K562 (cell line): ENCODE measurements around the gene DGKB. TPM values are rescaled to one million over a fixed set of nuclear protein-coding genes. Genes with fewer than 3 reads are reported as not detected.

Experiments used
- ATAC-seq: fragments of 200-7000 bp; cut with Tn5 transposase; 3 replicates; pipeline ENCODE4 v1.9.1; 2020; ENCODE audit warnings: moderate library complexity
- BruUV-seq: library from RNA; stranded (reverse); fragments of 400-500 nt; replicated peaks from 2 replicates; lab custom pipeline; 2021; lab: Mats Ljungman, UMichigan
- CTCF ChIA-PET: fragments of 300-600 bp; formaldehyde crosslinking; extraction: SDS; loops from one replicate; lab custom pipeline; 2021; ENCODE audit warnings: low intra/inter-chr PET ratio; lab: Yijun Ruan, JAX
- POLR2A ChIA-PET: fragments of 300-600, 350-650 bp; sonication (Branson Sonifier 250); formaldehyde crosslinking; extraction: SDS; loops from one replicate; lab custom pipeline; 2021; ENCODE audit warnings: antibody characterized with exemption, inconsistent platforms; lab: Yijun Ruan, JAX
- DNase-seq, 4 experiments: peaks; one replicate each; pipeline versions ENCODE4 v3.0.0 to v3.0.0-alpha.2; 2011 to 2018; ENCODE audit warnings: low spot score in 3 of 4, mixed read lengths in 3 of 4; ENCODE audit errors: extremely low read depth in 1 of 4
- FAIRE-seq: peaks from 2 replicates; lab custom pipeline; 2011; peaks lifted over from hg19 to GRCh38; lab: Jason Lieb, UNC
- H2AFZ ChIP-seq: 2 replicates; pipeline ENCODE4 v1.6.0; 2011; ENCODE audit warnings: low read depth, low read length, control low read depth, inconsistent platforms
- H3K27ac ChIP-seq: fragments of 200-600 bp; 3 replicates; pipeline ENCODE4 v1.8.0; 2011; ENCODE audit warnings: low read depth, mild to moderate bottlenecking, control low read depth, inconsistent platforms, low read length, moderate library complexity, mixed read lengths; ENCODE audit errors: extremely low read depth
- H3K27me3 ChIP-seq, 2 experiments: fragments of 300-600 bp in 1 of 2; 2 replicates in 1 of 2; 3 replicates in 1 of 2; pipeline versions ENCODE4 v1.6.0 to v1.8.0; 2011; ENCODE audit warnings: inconsistent platforms in 2 of 2, low read length in 2 of 2, mild to moderate bottlenecking in 1 of 2, mixed read lengths in 1 of 2, moderate library complexity in 1 of 2; ENCODE audit not compliant: control insufficient read depth in 2 of 2, insufficient read depth in 2 of 2
- H3K36me3 ChIP-seq: fragments of 300-600 bp; 3 replicates; pipeline ENCODE4 v1.8.0; 2011; ENCODE audit warnings: mild to moderate bottlenecking, low read length, inconsistent platforms; ENCODE audit not compliant: control insufficient read depth, insufficient read depth
- H3K4me1 ChIP-seq, 2 experiments: fragments of 200-600 bp in 1 of 2; replicated peaks in 1 of 2; 2 replicates in 1 of 2; 3 replicates in 1 of 2; pipeline versions ENCODE4 v1.5.1 to v1.8.0; 2011; ENCODE audit warnings: inconsistent platforms in 2 of 2, low read length in 2 of 2, mild to moderate bottlenecking in 1 of 2, mixed read lengths in 1 of 2, moderate library complexity in 1 of 2; ENCODE audit not compliant: control insufficient read depth in 2 of 2, insufficient read depth in 2 of 2
- H3K4me2 ChIP-seq: 2 replicates; pipeline ENCODE4 v1.6.1; 2011; ENCODE audit warnings: low read length, control low read depth, inconsistent platforms, mixed read lengths; ENCODE audit not compliant: insufficient read depth
- H3K4me3 ChIP-seq: fragments of 200-600 bp; sonication (generic), shearing (Covaris generic); 2 replicates; pipeline ENCODE4 v1.5.1; 2016; ENCODE audit warnings: control low read depth, inconsistent platforms
- H3K79me2 ChIP-seq: fragments of 200-600 bp; 3 replicates; pipeline ENCODE4 v1.8.0; 2011; ENCODE audit warnings: low read length, inconsistent platforms; ENCODE audit not compliant: control insufficient read depth, insufficient read depth
- H3K9ac ChIP-seq, 2 experiments: 2 replicates each; pipeline versions ENCODE4 v1.6.0 to v1.6.1; 2011; ENCODE audit warnings: low read depth in 2 of 2, low read length in 2 of 2, control low read depth in 1 of 2, inconsistent platforms in 1 of 2, mild to moderate bottlenecking in 1 of 2, mixed read lengths in 1 of 2; ENCODE audit not compliant: insufficient read depth in 1 of 2
- H3K9me1 ChIP-seq: one replicate; pipeline ENCODE4 v1.6.0; 2011; ENCODE audit warnings: inconsistent platforms, mild to moderate bottlenecking, low read length, moderate library complexity; ENCODE audit not compliant: control insufficient read depth, insufficient read depth
- H3K9me3 ChIP-seq: replicated peaks from 2 replicates; pipeline ENCODE4 v1.5.1; 2011; ENCODE audit warnings: low read depth, low read length, inconsistent platforms; ENCODE audit not compliant: control insufficient read depth, insufficient read depth
- H4K20me1 ChIP-seq: replicated peaks from 2 replicates; pipeline ENCODE4 v1.6.1; 2011; ENCODE audit warnings: low read length, inconsistent platforms, mixed read lengths; ENCODE audit not compliant: control insufficient read depth, insufficient read depth
- EP400 ChIP-seq: fragments of 450-650 bp; IDR thresholded peaks from 2 replicates; pipeline ENCODE4 v1.6.1; 2017; ENCODE audit warnings: antibody characterized with exemption, mild to moderate bottlenecking, moderate library complexity
- ETV1 ChIP-seq: fragments of 450-650 bp; conservative IDR thresholded peaks from 2 replicates; pipeline ENCODE4 v1.6.1; 2016; ENCODE audit warnings: missing genetic modification characterization, control low read depth, low read depth, missing compliant biosample characterization
- FOXJ2 ChIP-seq: fragments of 200-800 bp; sonication (Bioruptor generic); IDR thresholded peaks from 2 replicates; pipeline ENCODE4 v1.6.1; 2016; ENCODE audit warnings: missing genetic modification characterization, missing compliant biosample characterization
- HMGN3 ChIP-seq: IDR thresholded peaks from 2 replicates; pipeline ENCODE4 v1.6.1; 2011; ENCODE audit warnings: borderline replicate concordance, low read depth, mild to moderate bottlenecking, mixed read lengths, low read length; ENCODE audit not compliant: insufficient read length; ENCODE audit errors: extremely low read depth
- MCM3 ChIP-seq: fragments of 450-650 bp; IDR thresholded peaks from 2 replicates; pipeline ENCODE4 v1.6.1; 2016
- POU5F1 ChIP-seq: fragments of 150-350 bp; IDR thresholded peaks from 2 replicates; pipeline ENCODE4 v1.6.1; 2014; ENCODE audit warnings: borderline replicate concordance, low read length, low read depth, mild to moderate bottlenecking; ENCODE audit not compliant: partially characterized antibody
- SETDB1 ChIP-seq: IDR thresholded peaks from one replicate; pipeline ENCODE4 v1.6.1; 2012; ENCODE audit warnings: low read length, control low read depth, inconsistent platforms
- STAT5B ChIP-seq: fragments of 250-450 bp; sonication (Bioruptor Pico); IDR thresholded peaks from 2 replicates; pipeline ENCODE4 v1.8.0; 2021; ENCODE audit warnings: mild to moderate bottlenecking, inconsistent platforms
- TEAD1 ChIP-seq, 2 experiments: fragments of 450-650 bp in 1 of 2; sonication (generic) in 1 of 2; formaldehyde crosslinking; IDR thresholded peaks; 2 replicates each; pipeline versions ENCODE4 v1.4.0 to v1.8.0; 2020 to 2022; ENCODE audit warnings: mild to moderate bottlenecking in 2 of 2, missing genetic modification reagents in 1 of 2
- WGBS: fragments of 100-300 bp; shearing (Covaris generic); methylation state at CpG from one replicate; pipeline ENCODE4 v1.1.6; 2016; ENCODE audit warnings: low coverage, mixed read lengths; ENCODE audit not compliant: insufficient coverage; ENCODE audit errors: missing lambda C conversion rate; 5-methylcytosine and 5-hydroxymethylcytosine counted together
- in situ Hi-C: fragments of 300-500 bp; cut with MboI; formaldehyde crosslinking; loops from 4 replicates; pipeline ENCODE4 v1.15.0; 2018; ENCODE audit warnings: inconsistent platforms, mixed read lengths
- intact Hi-C: fragments of 100-400 bp; cut with micrococcal nuclease; formaldehyde crosslinking; loops from 2 replicates; pipeline ENCODE4 v1.14.2; 2022
- polyA plus RNA-seq, 8 experiments: library from polyadenylated mRNA; depleted of rRNA in 4 of 8; stranded (reverse) in 5 of 8; unstranded in 3 of 8; fragments of >200 nt; fragmentation: Nextera tagmentation in 2 of 8; fragmentation: Illumina TruSeq in 1 of 8; extraction: Ambion mirVana in 2 of 8; extraction: Trizol in 1 of 8; gene quantifications; 2 replicates each; pipeline versions ENCODE4 v1.2.1 to v1.2.3, GENCODE V29; 2011 to 2014; ENCODE audit warnings: inconsistent platforms in 1 of 8, missing spikeins in 1 of 8
- total RNA-seq, 7 experiments: library from RNA; depleted of rRNA in 6 of 7; stranded (reverse); fragments of >200 nt in 6 of 7; fragmentation: Illumina TruSeq in 2 of 7; extraction: Trizol in 2 of 7; gene quantifications; 2 replicates each; pipeline versions ENCODE4 v1.2.1 to v1.2.3, GENCODE V29; 2011 to 2021; ENCODE audit warnings: low replicate concordance in 1 of 7
- TF ChIP-seq, protein P1 (sequence below): sonication (generic); formaldehyde crosslinking; IDR thresholded peaks from 2 replicates; pipeline ENCODE4 v1.9.0; 2022; ENCODE audit warnings: mild to moderate bottlenecking, missing genetic modification reagents
- TF ChIP-seq, protein P2 (sequence below): fragments of 250-450 bp; sonication (Bioruptor Pico); IDR thresholded peaks from 2 replicates; pipeline ENCODE4 v1.4.0; 2020; ENCODE audit warnings: mild to moderate bottlenecking
- TF ChIP-seq, protein P3 (sequence below): fragments of 250-450 bp; sonication (Bioruptor Pico); IDR thresholded peaks from 2 replicates; pipeline ENCODE4 v1.8.0; 2022; ENCODE audit warnings: moderate library complexity, mild to moderate bottlenecking, inconsistent platforms
- TF ChIP-seq, protein P4 (sequence below): sonication (generic); formaldehyde crosslinking; IDR thresholded peaks from 2 replicates; pipeline ENCODE4 v1.8.0; 2022; ENCODE audit warnings: mild to moderate bottlenecking, missing genetic modification reagents
- TF ChIP-seq, protein P5 (sequence below): fragments of 250-450 bp; sonication (Bioruptor Pico); IDR thresholded peaks from 2 replicates; pipeline ENCODE4 v1.5.0; 2021; ENCODE audit warnings: mild to moderate bottlenecking, moderate library complexity

DGKB gene
- total and polyA plus RNA-seq, 9 of the 15 experiments (the other 6 are each of a cell fraction or from before 2014, with no cell fraction given) = 0.01 TPM; not detected in 8

DNA sequence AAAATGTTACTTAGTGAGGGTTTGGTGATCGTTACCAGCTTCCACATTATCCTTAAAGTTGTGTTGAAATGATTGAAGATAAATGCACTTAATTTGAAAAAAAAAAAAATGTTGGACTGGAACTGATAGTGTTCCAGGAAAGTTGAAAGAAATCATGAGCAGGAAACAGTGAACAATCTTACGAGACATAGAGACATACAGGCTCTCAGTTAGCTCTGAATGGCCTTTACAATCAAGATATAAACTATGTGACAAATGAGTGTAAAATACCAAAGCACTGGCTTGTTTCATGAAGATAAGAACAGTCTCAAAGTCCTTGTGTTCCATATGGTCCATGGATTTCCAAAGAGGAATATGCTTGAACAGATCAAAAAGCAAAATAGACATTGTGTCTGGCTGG is 483.0 kb downstream of the DGKB start:
- intact Hi-C loops = no loop called here
- FAIRE-seq (no peak), DNase-seq (no peak), ATAC-seq (no peak)
- Histone ChIP-seq H2AFZ (no peak overlapping the region), H3K36me3 (no peaks in the 10 kb centered on the region), H4K20me1 (no peaks in the 10 kb centered on the region), H3K4me3 (no peak overlapping the region), H3K27me3 (no peaks in the 10 kb centered on the region), H3K79me2 (no peaks in the 10 kb centered on the region), H3K9ac (no peak overlapping the region), H3K4me2 (no peak overlapping the region), H3K4me1 (no peaks in the 10 kb centered on the region), H3K9me1 (no peaks in the 10 kb centered on the region), H3K9me3 (no peaks in the 10 kb centered on the region), H3K27ac (no peak overlapping the region)
- no TSS peak for BruUV-seq
- CTCF ChIA-PET = no interaction called here
- WGBS = 0% methylated on average over 2 of the region's 2 CpGs
- POLR2A ChIA-PET = no interaction called here
- in situ Hi-C loops = no loop called here
- TF ChIP-seq ETV1 (tag) (no peak), EP400 (no peak), SETDB1 (no peak), STAT5B (CRISPR knock-in tag) (no peak), POU5F1 (no peak), HMGN3 (no peak), TEAD1 (CRISPR knock-in tag; IDR thresholded peaks at IDR 0.05) (no peak), FOXJ2 (no peak), MCM3 (no peak)
- TF ChIP-seq, protein P1, sequence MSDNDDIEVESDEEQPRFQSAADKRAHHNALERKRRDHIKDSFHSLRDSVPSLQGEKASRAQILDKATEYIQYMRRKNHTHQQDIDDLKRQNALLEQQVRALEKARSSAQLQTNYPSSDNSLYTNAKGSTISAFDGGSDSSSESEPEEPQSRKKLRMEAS = no peak
- TF ChIP-seq, protein P2, sequence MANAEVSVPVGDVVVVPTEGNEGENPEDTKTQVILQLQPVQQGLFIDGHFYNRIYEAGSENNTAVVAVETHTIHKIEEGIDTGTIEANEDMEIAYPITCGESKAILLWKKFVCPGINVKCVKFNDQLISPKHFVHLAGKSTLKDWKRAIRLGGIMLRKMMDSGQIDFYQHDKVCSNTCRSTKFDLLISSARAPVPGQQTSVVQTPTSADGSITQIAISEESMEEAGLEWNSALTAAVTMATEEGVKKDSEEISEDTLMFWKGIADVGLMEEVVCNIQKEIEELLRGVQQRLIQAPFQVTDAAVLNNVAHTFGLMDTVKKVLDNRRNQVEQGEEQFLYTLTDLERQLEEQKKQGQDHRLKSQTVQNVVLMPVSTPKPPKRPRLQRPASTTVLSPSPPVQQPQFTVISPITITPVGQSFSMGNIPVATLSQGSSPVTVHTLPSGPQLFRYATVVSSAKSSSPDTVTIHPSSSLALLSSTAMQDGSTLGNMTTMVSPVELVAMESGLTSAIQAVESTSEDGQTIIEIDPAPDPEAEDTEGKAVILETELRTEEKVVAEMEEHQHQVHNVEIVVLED = no peak
- TF ChIP-seq, protein P3, sequence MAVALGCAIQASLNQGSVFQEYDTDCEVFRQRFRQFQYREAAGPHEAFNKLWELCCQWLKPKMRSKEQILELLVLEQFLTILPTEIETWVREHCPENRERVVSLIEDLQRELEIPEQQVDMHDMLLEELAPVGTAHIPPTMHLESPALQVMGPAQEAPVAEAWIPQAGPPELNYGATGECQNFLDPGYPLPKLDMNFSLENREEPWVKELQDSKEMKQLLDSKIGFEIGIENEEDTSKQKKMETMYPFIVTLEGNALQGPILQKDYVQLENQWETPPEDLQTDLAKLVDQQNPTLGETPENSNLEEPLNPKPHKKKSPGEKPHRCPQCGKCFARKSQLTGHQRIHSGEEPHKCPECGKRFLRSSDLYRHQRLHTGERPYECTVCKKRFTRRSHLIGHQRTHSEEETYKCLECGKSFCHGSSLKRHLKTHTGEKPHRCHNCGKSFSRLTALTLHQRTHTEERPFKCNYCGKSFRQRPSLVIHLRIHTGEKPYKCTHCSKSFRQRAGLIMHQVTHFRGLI (CRISPR knock-in tag) = no peak
- TF ChIP-seq, protein P4, sequence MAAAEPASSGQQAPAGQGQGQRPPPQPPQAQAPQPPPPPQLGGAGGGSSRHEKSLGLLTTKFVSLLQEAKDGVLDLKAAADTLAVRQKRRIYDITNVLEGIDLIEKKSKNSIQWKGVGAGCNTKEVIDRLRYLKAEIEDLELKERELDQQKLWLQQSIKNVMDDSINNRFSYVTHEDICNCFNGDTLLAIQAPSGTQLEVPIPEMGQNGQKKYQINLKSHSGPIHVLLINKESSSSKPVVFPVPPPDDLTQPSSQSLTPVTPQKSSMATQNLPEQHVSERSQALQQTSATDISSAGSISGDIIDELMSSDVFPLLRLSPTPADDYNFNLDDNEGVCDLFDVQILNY (CRISPR knock-in tag) = no peak
- TF ChIP-seq, protein P5, sequence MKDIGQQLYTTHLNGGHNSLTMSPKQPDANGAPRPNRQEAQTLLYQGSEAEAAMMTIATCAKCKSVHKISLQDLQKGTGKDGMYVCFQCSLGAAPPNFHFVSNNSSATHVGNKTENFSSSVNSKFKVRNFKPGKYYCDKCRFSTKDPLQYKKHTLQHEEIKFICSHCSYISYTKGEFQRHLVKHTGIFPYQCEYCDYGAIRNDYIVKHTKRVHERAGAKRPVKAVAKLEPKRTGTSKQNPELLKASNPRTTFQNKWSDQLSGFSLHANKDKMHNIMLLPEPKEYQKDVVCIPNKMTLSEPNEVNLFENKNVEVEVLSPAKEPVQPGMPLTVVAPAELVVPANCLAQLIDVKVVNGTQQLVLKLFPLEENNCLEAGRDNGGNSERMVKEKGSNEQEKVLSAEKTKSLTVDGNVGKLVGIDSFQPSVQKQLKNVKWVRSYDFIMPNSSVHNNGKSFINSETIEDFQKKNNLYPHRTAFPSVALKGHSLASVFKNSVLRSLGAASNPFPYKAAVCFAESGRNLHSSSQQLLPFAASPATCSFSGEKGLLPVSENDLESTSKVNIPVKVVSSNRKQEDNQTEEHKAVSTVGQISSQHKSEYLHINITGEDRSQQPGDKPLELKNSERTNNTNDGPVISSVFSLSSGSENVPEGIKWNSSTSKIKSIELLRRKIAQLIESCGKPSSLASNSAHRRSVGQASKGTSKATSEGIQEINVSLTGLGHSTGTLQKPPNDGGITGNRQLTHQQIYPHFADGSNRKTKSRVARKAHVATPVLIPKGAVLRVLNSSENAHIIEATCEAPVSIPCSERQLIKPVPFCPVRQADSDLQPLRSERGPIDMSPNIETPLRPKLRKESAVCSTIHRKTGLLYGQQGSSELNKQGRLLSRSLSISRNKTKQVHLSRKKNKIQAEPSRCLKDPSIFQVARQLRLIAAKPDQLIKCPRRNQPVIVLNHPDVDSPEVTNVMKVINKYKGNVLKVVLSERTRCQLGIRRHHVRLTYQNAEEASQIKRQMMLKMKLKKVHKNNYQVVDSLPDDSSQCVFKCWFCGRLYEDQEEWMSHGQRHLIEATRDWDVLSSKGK (CRISPR knock-in tag) = no peak
